ENCODE results near the gene CSMD2. TPM values are rescaled to one million over a fixed set of nuclear protein-coding genes. Genes with fewer than 3 reads are reported as not detected.

The CSMD2 gene
- total and polyA plus RNA-seq, 2 of the 8 experiments (the other 6 are each of a cell fraction or from before 2014, with no cell fraction given): 7.0 to 14.7 TPM

DNA sequence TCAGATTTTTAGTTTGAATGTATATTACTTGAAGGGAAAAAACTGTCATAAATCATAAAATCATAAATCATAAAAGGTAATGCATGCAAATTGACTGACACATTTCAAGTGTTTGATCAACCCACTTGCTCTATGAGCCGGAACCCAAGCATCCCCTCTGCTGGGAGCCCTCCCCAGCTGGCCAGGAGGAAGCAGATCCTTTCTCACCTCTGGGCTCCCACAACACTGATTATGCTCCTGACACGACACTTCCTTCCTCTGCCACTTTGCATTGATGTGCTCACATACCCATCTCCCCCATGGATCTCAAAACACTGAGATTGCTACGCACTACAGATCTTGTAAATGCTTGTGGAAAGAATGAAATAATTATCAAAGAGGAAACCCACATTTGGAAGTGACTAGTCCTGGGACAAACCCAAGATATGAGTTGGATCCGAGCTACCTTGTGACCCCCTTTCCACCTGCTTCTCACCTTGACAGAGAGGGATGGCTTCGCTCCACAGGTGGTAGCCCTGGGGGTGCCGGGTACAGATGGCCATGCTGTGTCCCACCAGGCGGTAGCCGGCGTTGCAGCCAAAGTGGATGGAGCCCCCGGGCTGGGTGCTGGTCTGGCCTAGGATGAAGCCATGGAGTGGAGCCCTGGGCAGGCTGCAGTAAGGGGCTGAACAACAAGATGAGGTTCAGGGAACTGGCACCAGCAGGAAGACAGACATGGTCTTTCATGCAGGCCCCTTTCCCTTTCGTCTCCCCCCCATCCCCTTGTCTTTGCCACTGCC lies 588.0 kb downstream of the CSMD2 start:
- H3K9me3 ChIP-seq (ENCODE audit: insufficient read depth in 2 of 2, low read depth in 1 of 2, low read length in 1 of 2): no peaks in the 10 kb centered on the region
- no peak overlapping the region for H2BK120ac ChIP-seq (replicated peaks; ENCODE audit: low read depth, low read length)
- no peaks in the 10 kb centered on the region; a peak in 2 of 8 replicates for H3K36me3 ChIP-seq (ENCODE audit: control insufficient read depth in 2 of 4, insufficient read depth in 4 of 4, low read length in 3 of 4)
- no peak overlapping the region for H2BK15ac ChIP-seq (ENCODE audit: low read length)
- H3K14ac ChIP-seq (ENCODE audit: insufficient read length): no peak overlapping the region
- no peaks in the 10 kb centered on the region for H3K79me2 ChIP-seq (ENCODE audit: control insufficient read depth in 1 of 2, insufficient read depth in 2 of 2, low read length in 2 of 2)
- no peak overlapping the region for H4K5ac ChIP-seq (ENCODE audit: insufficient read length, low read depth, low read length)
- H4K20me1 ChIP-seq (replicated peaks in 1 of 2; ENCODE audit: control insufficient read depth in 1 of 2, insufficient read depth in 2 of 2, low read length in 2 of 2): peaks cover 0 to under 1% of the 10 kb centered on the region in 2 experiments
- no peaks in the 10 kb centered on the region for H3K23me2 ChIP-seq (ENCODE audit: low read depth, low read length)
- no peaks in the 10 kb centered on the region for H3K27me3 ChIP-seq (replicated peaks in 1 of 4; ENCODE audit: control insufficient read depth in 3 of 4, extremely low read depth in 1 of 4, insufficient read depth in 3 of 4, low read length in 3 of 4)
- WGBS, 2 experiments (ENCODE audit: extremely low coverage in 1 of 2, insufficient coverage in 1 of 2, insufficient read length in 1 of 2, insufficient replicate concordance in 2 of 2, low coverage in 1 of 2, low lambda C conversion rate in 2 of 2, missing lambda C conversion rate in 1 of 2): 95% methylated on average over 11 of the region's 11 CpGs; no CpG with 5 or more reads in 1 of the 2 experiments
- H3K23ac ChIP-seq (ENCODE audit: insufficient read length): no peak overlapping the region
- no peak overlapping the region for H2BK20ac ChIP-seq (ENCODE audit: low read length)
- no peak overlapping the region for H3K18ac ChIP-seq (ENCODE audit: extremely low read depth, low read length)
- no peak overlapping the region for H2AFZ ChIP-seq (ENCODE audit: low read length)
- H4K8ac ChIP-seq (ENCODE audit: extremely low read depth, insufficient read depth, low read length): peak overlapping the region; percentile 58; the same call in 1 of the 2 replicates
- no peak overlapping the region for H3K9ac ChIP-seq (replicated peaks in 1 of 4; ENCODE audit: extremely low read depth in 1 of 4, low read depth in 3 of 4, low read length in 3 of 4)
- H3K4me3 ChIP-seq (ENCODE audit: extremely low read depth in 1 of 4, insufficient read depth in 2 of 4, low read depth in 3 of 4, low read length in 4 of 4): no peak overlapping the region
- CTCF ChIA-PET (ENCODE audit: partially characterized antibody): no interaction called here
- H2BK12ac ChIP-seq (ENCODE audit: low read depth, low read length): no peak overlapping the region
- H3K4ac ChIP-seq (replicated peaks; ENCODE audit: insufficient read length, low read depth, low read length): no peak overlapping the region
- H3K27ac ChIP-seq (ENCODE audit: low read depth, low read length): no peak overlapping the region
- H4K91ac ChIP-seq (replicated peaks; ENCODE audit: insufficient read length, low read length): no peak overlapping the region
- no peak overlapping the region for H2BK5ac ChIP-seq (ENCODE audit: low read depth, low read length)
- no peak overlapping the region for H3K4me2 ChIP-seq (ENCODE audit: insufficient read depth in 1 of 2, low read depth in 2 of 2, low read length in 2 of 2)
- H2AK5ac ChIP-seq (ENCODE audit: low read depth, low read length): no peak overlapping the region
- no peak overlapping the region for H3K56ac ChIP-seq (replicated peaks; ENCODE audit: insufficient read length, low read depth, low read length)
- peaks cover 0 to 4% (median 1%) of the 10 kb centered on the region in 4 experiments; a peak in 3 of 7 replicates for H3K4me1 ChIP-seq (replicated peaks in 1 of 4; ENCODE audit: control insufficient read depth in 3 of 4, insufficient read depth in 4 of 4, low read length in 3 of 4)
- DNase-seq (ENCODE audit: low read depth in 1 of 2, low spot score in 2 of 2) (no peak), FAIRE-seq (no peak)
- POLR2A ChIA-PET (ENCODE audit: partially characterized antibody): no interaction called here
- H3K79me1 ChIP-seq (ENCODE audit: low read depth, low read length): no peaks in the 10 kb centered on the region
- TF ChIP-seq TBP (IDR thresholded peaks at IDR 0.05; ENCODE audit: low read depth, low read length) (no peak), KDM1A (IDR thresholded peaks at IDR 0.05; ENCODE audit: borderline replicate concordance, low read length) (no peak), EP300 (IDR thresholded peaks at IDR 0.05; ENCODE audit: borderline replicate concordance in 1 of 2, low read depth in 2 of 2, low read length in 2 of 2) (no peak), BCL11A (IDR thresholded peaks at IDR 0.05; ENCODE audit: low read depth in 2 of 2, low read length in 2 of 2) (no peak), POLR2A (IDR thresholded peaks at IDR 0.05; ENCODE audit: control extremely low read depth in 1 of 2, low read depth in 2 of 2, low read length in 2 of 2) (no peak), SIRT6 (IDR thresholded peaks at IDR 0.05; ENCODE audit: low read length) (no peak), CBX5 (IDR thresholded peaks at IDR 0.05; ENCODE audit: low read depth, low read length) (no peak), HDAC2 (IDR thresholded peaks at IDR 0.05; ENCODE audit: borderline replicate concordance in 1 of 2, low read depth in 2 of 2, low read length in 2 of 2) (no peak), BACH1 (IDR thresholded peaks at IDR 0.05; ENCODE audit: low read length) (no peak)
- TF ChIP-seq, protein P1, sequence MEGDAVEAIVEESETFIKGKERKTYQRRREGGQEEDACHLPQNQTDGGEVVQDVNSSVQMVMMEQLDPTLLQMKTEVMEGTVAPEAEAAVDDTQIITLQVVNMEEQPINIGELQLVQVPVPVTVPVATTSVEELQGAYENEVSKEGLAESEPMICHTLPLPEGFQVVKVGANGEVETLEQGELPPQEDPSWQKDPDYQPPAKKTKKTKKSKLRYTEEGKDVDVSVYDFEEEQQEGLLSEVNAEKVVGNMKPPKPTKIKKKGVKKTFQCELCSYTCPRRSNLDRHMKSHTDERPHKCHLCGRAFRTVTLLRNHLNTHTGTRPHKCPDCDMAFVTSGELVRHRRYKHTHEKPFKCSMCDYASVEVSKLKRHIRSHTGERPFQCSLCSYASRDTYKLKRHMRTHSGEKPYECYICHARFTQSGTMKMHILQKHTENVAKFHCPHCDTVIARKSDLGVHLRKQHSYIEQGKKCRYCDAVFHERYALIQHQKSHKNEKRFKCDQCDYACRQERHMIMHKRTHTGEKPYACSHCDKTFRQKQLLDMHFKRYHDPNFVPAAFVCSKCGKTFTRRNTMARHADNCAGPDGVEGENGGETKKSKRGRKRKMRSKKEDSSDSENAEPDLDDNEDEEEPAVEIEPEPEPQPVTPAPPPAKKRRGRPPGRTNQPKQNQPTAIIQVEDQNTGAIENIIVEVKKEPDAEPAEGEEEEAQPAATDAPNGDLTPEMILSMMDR (IDR thresholded peaks at IDR 0.05; ENCODE audit: control extremely low read depth in 1 of 3, insufficient read depth in 1 of 3, low read depth in 1 of 3, low read length in 3 of 3): no peak
